MCF 10A (cell line): ENCODE measurements around the gene TEX44. TPM values are rescaled to one million over a fixed set of nuclear protein-coding genes. Genes with fewer than 3 reads are reported as not detected.

Source experiments
- BruUV-seq: library from RNA; stranded (reverse); fragments of 400-500 nt; replicated peaks from 2 replicates; lab custom pipeline; 2021; lab: Mats Ljungman, UMichigan
- CTCF ChIA-PET: fragments of 300-600 bp; sonication (Branson Sonifier 250); formaldehyde crosslinking; extraction: SDS; loops from one replicate; lab custom pipeline; 2021; ENCODE audit warnings: antibody characterized with exemption, inconsistent platforms; lab: Yijun Ruan, JAX
- POLR2A ChIA-PET: fragments of 300-600, 350-650 bp; sonication (Branson Sonifier 250); formaldehyde crosslinking; extraction: SDS; loops from one replicate; lab custom pipeline; 2020; ENCODE audit warnings: antibody characterized with exemption, inconsistent platforms; lab: Yijun Ruan, JAX
- DNase-seq: peaks from one replicate; pipeline ENCODE4 v3.0.0-alpha.2; 2018; ENCODE audit not compliant: unreplicated experiment
- H3K27ac Mint-ChIP-seq: one replicate; pipeline ENCODE4 v1.8.0; 2022; ENCODE audit warnings: mild to moderate bottlenecking, low read depth, mixed read lengths; ENCODE audit not compliant: unreplicated experiment
- H3K27me3 Mint-ChIP-seq: one replicate; pipeline ENCODE4 v1.8.0; 2022; ENCODE audit warnings: mixed read lengths; ENCODE audit not compliant: insufficient read depth, unreplicated experiment
- H3K36me3 Mint-ChIP-seq: one replicate; pipeline ENCODE4 v1.8.0; 2022; ENCODE audit warnings: mild to moderate bottlenecking, moderate library complexity, mixed read lengths; ENCODE audit not compliant: insufficient read depth, unreplicated experiment
- H3K4me1 Mint-ChIP-seq: one replicate; pipeline ENCODE4 v1.8.0; 2022; ENCODE audit warnings: mixed read lengths; ENCODE audit not compliant: insufficient read depth, unreplicated experiment
- H3K4me3 Mint-ChIP-seq: one replicate; pipeline ENCODE4 v1.8.0; 2022; ENCODE audit warnings: mild to moderate bottlenecking, moderate library complexity, mixed read lengths; ENCODE audit not compliant: unreplicated experiment
- H3K9me3 Mint-ChIP-seq: one replicate; pipeline ENCODE4 v1.8.0; 2022; ENCODE audit warnings: mixed read lengths; ENCODE audit not compliant: unreplicated experiment
- intact Hi-C: fragments of 100-400 bp; cut with micrococcal nuclease; formaldehyde crosslinking; loops from 2 replicates; pipeline ENCODE4 v1.14.1; 2022
- total RNA-seq: library from RNA; stranded (reverse); gene quantifications from 2 replicates; pipeline ENCODE4 v1.2.3, GENCODE V29; 2022
- TF ChIP-seq, protein P1 (sequence below): fragments of 200-600 bp; IDR thresholded peaks from one replicate; pipeline ENCODE4 v1.8.0; 2022; ENCODE audit warnings: antibody characterized with exemption, mild to moderate bottlenecking; ENCODE audit not compliant: unreplicated experiment

Gene TEX44
- total RNA-seq, 1 experiment from 2014 or later, result not detected

DNA sequence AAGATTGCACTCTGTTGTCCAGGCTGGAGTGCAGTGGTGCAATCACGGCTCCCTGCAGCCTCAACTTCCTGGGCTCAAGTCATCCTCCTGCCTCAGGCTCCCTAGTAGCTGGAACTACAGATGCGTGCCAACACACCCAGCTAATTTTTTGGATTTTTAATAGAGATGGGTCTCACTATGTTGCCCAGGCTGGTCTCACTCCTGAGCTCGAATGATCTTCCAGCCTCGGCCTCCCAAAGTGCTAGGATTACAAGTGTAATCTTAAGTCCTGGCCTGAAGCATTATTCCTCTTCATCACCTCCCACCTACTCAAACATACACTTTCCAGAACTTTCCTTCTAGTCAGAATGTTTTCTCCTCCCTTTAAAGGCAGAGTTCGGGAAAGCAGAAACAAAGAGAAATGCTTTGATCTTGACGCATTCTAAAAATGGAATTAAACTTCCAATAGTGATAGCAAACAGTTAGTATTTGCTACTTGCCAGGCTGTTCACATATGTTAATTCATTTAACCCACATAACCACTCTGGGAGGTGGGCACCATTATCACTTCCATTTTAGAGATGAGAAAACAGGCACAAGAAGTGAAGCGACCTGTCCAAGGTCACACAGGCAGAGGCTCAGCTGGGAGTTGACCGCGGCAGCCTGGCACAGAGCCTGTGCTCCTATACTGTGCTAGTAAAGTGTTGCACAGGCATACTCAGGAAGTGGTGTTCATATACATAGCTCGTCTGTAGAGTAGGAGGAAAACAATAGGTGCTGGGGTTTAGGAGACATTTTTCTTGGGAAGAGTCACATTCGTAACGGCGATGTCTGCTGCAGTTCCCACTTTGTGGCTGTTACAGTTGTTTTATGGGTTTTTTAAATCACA, 24.6 kb downstream of the TEX44 start:
- intact Hi-C loops, result no loop called here

DNA sequence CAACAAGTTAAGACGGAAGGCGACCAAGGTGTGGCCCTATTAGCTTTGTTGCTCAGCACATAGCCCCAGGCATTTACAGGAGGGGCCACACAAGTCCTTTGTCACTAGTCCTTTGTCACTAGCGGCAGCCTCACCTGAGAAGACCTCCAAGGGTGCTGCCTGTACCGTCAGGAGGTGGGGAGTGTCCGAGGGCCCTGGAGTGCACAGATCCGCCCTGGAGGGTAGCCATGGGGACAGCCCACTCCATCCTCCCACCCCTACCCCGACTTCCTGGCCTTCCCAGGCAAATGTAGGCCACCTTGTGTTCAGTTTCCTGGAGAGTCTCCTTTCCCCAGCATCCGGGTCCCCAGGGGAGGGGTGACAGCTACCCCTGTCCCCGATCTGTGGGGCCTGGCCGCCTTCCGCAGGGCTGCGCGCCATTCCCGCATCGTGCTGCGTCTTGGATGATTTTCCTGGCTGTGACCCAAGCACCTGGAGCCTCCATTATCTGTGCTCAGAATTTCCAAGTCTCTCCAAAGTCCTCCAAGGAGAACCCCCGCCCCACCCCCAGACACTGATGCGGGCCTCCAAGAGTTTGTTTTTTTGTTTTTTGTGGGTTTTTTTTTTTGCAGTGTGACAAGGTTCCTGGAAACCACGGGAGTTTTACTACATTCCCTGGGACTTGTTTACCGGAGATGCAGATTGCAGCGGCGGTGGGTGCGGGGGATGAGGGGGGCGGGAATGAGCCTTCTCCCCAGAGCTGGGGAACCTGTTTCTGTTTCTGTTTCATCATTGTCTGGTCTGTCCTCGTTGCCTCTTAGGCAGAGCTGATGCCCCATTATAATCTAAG, 28.6 kb downstream of the TEX44 start:
- Mint-ChIP-seq H3K4me1 (peaks cover 25% of the 10 kb centered on the region), H3K36me3 (no peaks in the 10 kb centered on the region), H3K27me3 (no peaks in the 10 kb centered on the region), H3K4me3 (no peak overlapping the region), H3K27ac (peak overlapping the region; percentile 54), H3K9me3 (no peaks in the 10 kb centered on the region)
- TF ChIP-seq, protein P1, sequence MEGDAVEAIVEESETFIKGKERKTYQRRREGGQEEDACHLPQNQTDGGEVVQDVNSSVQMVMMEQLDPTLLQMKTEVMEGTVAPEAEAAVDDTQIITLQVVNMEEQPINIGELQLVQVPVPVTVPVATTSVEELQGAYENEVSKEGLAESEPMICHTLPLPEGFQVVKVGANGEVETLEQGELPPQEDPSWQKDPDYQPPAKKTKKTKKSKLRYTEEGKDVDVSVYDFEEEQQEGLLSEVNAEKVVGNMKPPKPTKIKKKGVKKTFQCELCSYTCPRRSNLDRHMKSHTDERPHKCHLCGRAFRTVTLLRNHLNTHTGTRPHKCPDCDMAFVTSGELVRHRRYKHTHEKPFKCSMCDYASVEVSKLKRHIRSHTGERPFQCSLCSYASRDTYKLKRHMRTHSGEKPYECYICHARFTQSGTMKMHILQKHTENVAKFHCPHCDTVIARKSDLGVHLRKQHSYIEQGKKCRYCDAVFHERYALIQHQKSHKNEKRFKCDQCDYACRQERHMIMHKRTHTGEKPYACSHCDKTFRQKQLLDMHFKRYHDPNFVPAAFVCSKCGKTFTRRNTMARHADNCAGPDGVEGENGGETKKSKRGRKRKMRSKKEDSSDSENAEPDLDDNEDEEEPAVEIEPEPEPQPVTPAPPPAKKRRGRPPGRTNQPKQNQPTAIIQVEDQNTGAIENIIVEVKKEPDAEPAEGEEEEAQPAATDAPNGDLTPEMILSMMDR, result no peak
- DNase-seq, result no peak
- intact Hi-C loops, result no loop called here
- no TSS peak for BruUV-seq
- ChIA-PET POLR2A (interaction anchor here (1.1 to 1.2 kb wide), 2 partner anchors 10 to 18 kb away, joined by 3 to 5 read pairs; no protein-coding TSS in a partner anchor), CTCF (interaction anchor here (0.5 to 2.9 kb wide), 3 partner anchors 54 to 56 kb away, joined by 3 to 12 read pairs (median 4); no protein-coding TSS in a partner anchor)

More for the DNA sequence above, 24.6 kb downstream of the TEX44 start:
- no peaks in the 10 kb centered on the region for H3K27me3 Mint-ChIP-seq
- no peak overlapping the region for H3K4me3 Mint-ChIP-seq
- ChIA-PET CTCF (interaction anchor here (0.7 to 1.7 kb wide), 5 partner anchors 25 to 94 kb away, joined by 3 to 7 read pairs (median 4); no protein-coding TSS in a partner anchor), POLR2A (interaction anchor here (0.6 to 1.5 kb wide), 10 partner anchors 8 to 91 kb away, joined by 3 to 5 read pairs (median 4); partner anchors contain the start of gene PTMA)
- no peak overlapping the region for H3K27ac Mint-ChIP-seq
- TF ChIP-seq, protein P1, result no peak
- no TSS peak for BruUV-seq
- peaks cover 6% of the 10 kb centered on the region for H3K36me3 Mint-ChIP-seq
- DNase-seq, result peak; percentile 71
- no peaks in the 10 kb centered on the region for H3K9me3 Mint-ChIP-seq
- H3K4me1 Mint-ChIP-seq, result peaks cover 42% of the 10 kb centered on the region

DNA sequence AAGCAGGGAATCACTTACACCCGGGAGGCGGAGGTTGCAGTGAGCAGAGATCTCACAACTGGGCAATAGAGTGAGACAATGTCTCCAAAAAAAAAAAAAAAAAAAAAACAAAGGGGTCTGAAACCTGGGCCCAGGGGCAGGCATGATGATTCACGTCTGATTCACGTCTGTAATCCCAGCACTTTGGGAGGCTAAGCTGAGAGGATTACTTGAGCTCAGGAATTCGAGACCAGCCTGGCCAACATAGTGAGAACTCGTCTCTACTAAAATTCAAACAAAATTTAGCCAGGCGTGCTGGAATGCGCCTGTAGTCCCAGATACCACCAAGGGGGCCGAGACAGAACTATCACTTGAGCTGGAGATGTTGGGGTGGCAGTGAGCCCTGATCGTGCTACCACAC, 30.3 kb downstream of the TEX44 start:
- intact Hi-C loops, result no loop called here
- Mint-ChIP-seq H3K36me3 (no peaks in the 10 kb centered on the region), H3K4me1 (peaks cover 9% of the 10 kb centered on the region), H3K27ac (no peak overlapping the region), H3K27me3 (no peaks in the 10 kb centered on the region), H3K9me3 (no peaks in the 10 kb centered on the region), H3K4me3 (no peak overlapping the region)
- TF ChIP-seq, protein P1, result no peak
- ChIA-PET POLR2A (interaction anchor here (2.1 kb wide), 1 partner anchor 19 kb away, joined by 8 read pairs; no protein-coding TSS in a partner anchor), CTCF (interaction anchor here (0.6 to 1.5 kb wide), 6 partner anchors 9 to 607 kb away, joined by 3 to 5 read pairs (median 4); no protein-coding TSS in a partner anchor)
- DNase-seq, result no peak
- no TSS peak for BruUV-seq
